SHP77 (cell line): ENCODE results near the gene CITED2.

Experiments used
- DNase-seq, 2 experiments: peaks; one replicate each; lab custom pipeline; 2025; lab: John Stamatoyannopoulos, UW

The CITED2 gene

DNA sequence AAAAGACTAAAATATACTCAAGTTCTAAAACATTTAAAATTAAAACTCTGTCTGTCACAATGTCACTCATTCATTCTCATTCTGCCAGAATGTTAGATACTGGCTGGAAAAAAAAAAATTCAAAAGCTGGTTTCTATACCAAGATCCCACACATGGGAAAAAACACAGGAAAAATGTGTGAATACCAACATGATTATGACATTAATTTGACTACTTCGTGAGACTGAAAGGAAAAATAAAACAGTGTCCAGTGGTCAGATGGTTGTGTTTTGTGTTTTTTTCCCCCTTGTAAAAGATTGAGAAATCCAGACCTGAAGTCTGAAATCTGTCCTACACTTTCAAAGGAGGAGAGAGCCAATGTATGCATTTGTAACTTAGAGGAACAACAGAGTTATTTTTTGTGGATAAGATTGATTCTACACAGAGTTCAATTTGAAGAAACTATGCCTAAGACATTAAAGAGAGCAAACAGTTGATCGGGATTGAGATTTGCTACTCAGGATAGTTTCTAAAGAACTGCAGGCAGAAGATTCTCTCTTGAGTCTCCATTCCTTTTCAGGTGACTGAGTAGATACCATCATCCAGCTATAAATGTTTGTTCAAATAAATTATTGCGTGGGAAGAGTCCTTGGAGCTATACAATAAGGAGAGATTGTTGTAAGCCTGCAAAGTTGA lies 43.5 kb downstream of the CITED2 start:
- no peak for DNase-seq

DNA sequence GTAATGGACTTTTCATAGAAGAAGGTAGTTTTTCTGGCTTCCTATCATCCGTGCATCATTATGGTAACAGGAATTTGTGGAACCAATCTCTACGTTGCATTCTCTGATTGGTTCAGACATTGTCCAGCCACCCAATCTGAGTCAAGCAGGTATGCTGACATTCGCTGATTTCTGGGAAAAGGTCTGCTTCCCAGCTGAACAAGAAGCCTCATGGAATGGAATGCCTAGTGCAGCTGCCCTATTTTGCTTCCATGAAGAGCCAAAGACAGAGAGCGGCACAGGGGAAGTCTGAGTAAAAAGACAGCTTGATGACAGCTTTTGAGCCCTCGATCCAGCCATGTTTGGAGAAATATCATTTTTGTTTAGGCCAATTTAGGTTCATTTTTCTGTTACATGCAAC lies 44.1 kb downstream of the CITED2 start:
- peak in 1 of 2 experiments; percentile 19 for DNase-seq

DNA sequence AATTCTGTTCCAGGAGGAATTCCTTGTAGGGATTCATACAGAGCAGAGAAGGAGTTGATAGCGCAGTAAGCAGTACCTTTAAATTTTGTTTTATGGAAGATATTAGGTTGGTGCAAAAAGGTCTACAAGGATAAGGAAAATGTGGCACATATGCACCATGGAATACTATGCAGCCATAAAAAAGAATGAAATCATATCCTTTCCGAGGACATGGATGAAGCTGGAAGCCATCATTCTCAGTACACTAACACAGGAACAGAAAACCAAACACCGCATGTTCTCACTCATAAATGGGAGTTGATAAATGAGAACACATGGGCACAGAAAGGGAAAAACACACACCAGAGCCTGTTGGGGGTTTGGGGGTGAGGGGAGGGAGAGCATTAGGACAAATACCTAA lies 45.2 kb downstream of the CITED2 start:
- no peak for DNase-seq

DNA sequence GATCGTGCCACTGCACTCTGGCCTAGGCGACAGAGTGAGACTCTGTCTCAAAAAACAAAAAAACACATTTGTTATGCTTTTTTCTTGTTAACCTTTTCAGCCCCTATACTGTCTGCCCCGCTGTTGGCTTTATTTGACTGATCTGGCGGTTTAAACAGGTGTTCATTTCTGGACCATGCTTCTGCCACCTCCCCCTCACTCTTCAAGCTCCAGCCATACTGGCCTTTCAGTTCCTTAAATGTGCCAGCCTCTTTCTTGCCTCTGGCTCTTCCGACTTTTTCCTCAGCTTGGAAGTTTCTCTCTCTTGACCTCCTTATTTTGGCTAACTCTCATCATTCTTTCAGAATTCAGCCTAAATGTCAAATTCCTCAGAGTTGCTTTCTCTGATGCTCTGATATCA lies 47.4 kb downstream of the CITED2 start:
- DNase-seq, result no peak

DNA sequence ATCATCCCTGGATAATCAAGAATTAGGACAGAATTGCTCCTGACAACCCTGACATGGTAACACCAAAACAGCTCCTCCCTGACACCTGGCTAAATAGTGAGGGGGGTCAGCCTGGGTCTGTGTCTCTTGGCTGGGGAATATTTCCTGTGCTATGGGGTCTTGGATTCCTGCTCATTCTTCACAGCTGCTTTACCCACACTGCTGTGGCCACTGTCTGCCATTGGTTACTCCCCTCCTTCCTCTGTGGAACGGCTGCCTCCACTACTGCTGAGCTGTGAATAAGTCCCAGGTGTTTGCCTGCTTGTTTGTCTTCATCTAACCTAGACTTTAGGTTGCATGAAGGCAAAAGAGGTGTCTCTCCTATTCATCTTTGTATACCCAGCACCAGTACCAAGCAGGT lies 48.8 kb downstream of the CITED2 start:
- peak in 1 of 2 experiments; percentile 21 for DNase-seq

DNA sequence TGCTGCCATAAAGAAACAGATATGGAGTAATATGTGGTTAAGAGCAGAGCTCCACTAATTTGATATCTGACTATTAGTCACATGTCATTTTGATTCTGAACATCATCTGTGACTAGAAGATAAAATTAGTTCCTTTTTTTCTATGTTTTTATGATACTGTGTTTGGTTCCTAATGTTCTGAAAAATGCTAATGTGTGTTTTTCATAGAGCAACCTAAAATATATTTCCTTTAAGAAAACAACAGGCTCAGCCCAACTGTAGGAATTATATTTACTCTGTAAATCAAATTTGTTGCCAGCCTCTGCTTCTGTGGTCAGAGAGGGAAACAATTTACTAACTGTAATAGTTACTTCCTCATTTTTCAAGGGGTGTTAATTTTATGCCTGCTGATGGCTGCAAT lies 49.3 kb downstream of the CITED2 start:
- DNase-seq, result no peak

DNA sequence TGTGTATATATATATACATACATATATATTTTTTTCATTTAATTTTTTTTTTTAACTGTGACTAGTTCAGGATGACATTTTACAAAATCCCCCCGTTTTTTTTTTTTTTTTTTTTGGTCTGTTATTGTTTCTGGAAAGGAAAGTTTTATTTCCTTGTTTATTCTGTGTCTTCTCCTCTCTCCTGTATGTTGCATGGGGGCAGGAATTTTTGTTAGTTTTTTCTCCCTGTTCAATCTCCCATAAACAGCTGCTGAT lies 50.2 kb downstream of the CITED2 start:
- DNase-seq, result no peak

DNA sequence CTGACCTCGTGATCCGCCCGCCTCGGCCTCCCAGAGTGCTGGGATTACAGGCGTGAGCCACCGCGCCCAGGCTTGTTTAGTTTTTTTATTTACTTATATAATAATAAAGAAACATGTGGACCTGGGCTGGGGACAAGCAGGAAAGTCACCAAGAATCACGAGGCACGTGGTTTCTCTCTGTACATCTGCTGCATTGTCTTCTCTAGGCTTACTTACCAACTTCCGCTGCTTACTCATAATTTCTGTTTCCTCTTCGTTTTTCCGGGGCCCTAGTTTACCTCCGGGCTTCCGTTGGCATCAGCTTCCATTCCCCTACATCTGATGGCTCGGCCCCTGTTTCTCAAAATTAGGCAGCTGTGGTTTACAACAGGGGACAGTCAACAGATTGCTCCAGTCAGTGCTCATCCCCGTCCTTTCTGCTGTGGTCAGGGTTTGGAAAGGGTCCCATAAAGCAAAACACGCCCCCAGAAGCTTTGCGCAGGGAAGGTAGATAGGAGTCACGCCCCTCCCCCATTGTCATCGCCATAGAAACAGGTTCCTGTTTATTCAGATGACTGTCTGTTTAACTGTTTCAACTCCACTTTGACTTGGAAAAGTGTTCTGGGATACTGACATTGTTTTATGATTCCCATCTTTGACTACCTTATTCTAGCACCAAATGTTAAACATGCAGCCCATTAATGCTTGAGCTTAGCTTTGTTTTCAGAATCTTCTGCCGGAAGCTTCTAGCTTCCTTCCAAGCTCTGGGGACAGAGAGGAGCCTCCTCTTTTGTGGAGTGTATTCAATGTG lies 50.7 kb downstream of the CITED2 start:
- peak; percentile 83 to 90 for DNase-seq
